K562 (cell line): ENCODE measurements around the gene FBXO11.

Experiments used
- NR1H2 ChIP-seq: sonication (generic); formaldehyde crosslinking; IDR thresholded peaks from 2 replicates; pipeline ENCODE4 v1.4.0; 2020; ENCODE audit warnings: mild to moderate bottlenecking, missing genetic modification reagents
- NR2C2 ChIP-seq, 2 experiments: fragments of 200-800 bp in 1 of 2; sonication (Bioruptor generic) in 1 of 2; sonication (generic) in 1 of 2; formaldehyde crosslinking in 1 of 2; IDR thresholded peaks; 2 replicates each; pipeline versions ENCODE4 v1.6.1 to v1.8.0; 2016 to 2022; ENCODE audit warnings: mild to moderate bottlenecking in 1 of 2, missing compliant biosample characterization in 1 of 2, missing genetic modification characterization in 1 of 2, missing genetic modification reagents in 1 of 2
- SMARCB1 ChIP-seq: IDR thresholded peaks from 2 replicates; pipeline ENCODE4 v1.6.1; 2011; ENCODE audit warnings: improper control_type of control experiment, low read depth; ENCODE audit not compliant: insufficient read length

- TF ChIP-seq NR1H2 (CRISPR knock-in tag) (no peak), SMARCB1 (no peak), NR2C2 (CRISPR knock-in tag; IDR thresholded peaks at IDR 0.05) (no peak), NR2C2 (tag; IDR thresholded peaks at IDR 0.05) (no peak)
These were observed 162.2 kb downstream of the FBXO11 start for GRCh38 chr2:47744074-47744473.
